Measurements from ENCODE around the gene PAWR. TPM values are rescaled to one million over a fixed set of nuclear protein-coding genes. Genes with fewer than 3 reads are reported as not detected.

PAWR gene
- total RNA-seq, 1 donor from 2014 or later, result 204 TPM

- no peaks in the 10 kb centered on the region for H4K20me1 ChIP-seq (ENCODE audit: insufficient read depth, low read length)
- no peaks in the 10 kb centered on the region for H3K4me1 ChIP-seq (ENCODE audit: insufficient read depth, low read length)
- H3K79me2 ChIP-seq (ENCODE audit: insufficient read depth, low read length), result no peaks in the 10 kb centered on the region
- H3K9ac ChIP-seq (ENCODE audit: low read length), result no peak overlapping the region
- H3K27me3 Mint-ChIP-seq (ENCODE audit: low read depth, unreplicated experiment), result no peaks in the 10 kb centered on the region
- no peak for FAIRE-seq
- no peak overlapping the region for H3K4me3 ChIP-seq (ENCODE audit: insufficient read depth, low read depth, low read length)
- H3K27ac ChIP-seq (ENCODE audit: low read depth, low read length), result no peak overlapping the region
- no peak overlapping the region for H3K4me2 ChIP-seq (ENCODE audit: low read length)
- H3K9me3 ChIP-seq (ENCODE audit: insufficient read depth, low read depth, low read length), result no peaks in the 10 kb centered on the region
- H3K27me3 ChIP-seq (ENCODE audit: insufficient read depth, low read length), result no peaks in the 10 kb centered on the region
- no peaks in the 10 kb centered on the region for H3K36me3 ChIP-seq (ENCODE audit: insufficient read depth, low read length)
- H2AFZ ChIP-seq (ENCODE audit: low read depth, low read length), result no peak overlapping the region
- no peak for TF ChIP-seq CTCF (IDR thresholded peaks at IDR 0.05; ENCODE audit: insufficient read depth, low read depth, low read length)
- TF ChIP-seq EZH2 (IDR thresholded peaks at IDR 0.05; ENCODE audit: insufficient read depth, low read length), result no peak
- no peak for DNase-seq (ENCODE audit: low read depth)
- H3K9me3 Mint-ChIP-seq (ENCODE audit: unreplicated experiment), result peaks cover 2% of the 10 kb centered on the region
- no peaks in the 10 kb centered on the region for H3K4me1 Mint-ChIP-seq (ENCODE audit: low read depth, unreplicated experiment)
- H3K36me3 Mint-ChIP-seq (ENCODE audit: low read depth, unreplicated experiment), result peaks cover 2% of the 10 kb centered on the region
- no peak overlapping the region for H3K4me3 Mint-ChIP-seq (ENCODE audit: unreplicated experiment)
- H3K27ac Mint-ChIP-seq (ENCODE audit: unreplicated experiment), result no peak overlapping the region
Observed at GRCh38 chr12:79706676-79707075, 15.9 kb upstream of the PAWR start.

GRCh38 chr12:79706156-79706555, 15.4 kb upstream of the PAWR start:
- H3K79me2 ChIP-seq (ENCODE audit: insufficient read depth, low read length), result no peaks in the 10 kb centered on the region
- no peaks in the 10 kb centered on the region for H3K36me3 ChIP-seq (ENCODE audit: insufficient read depth, low read length)
- no peaks in the 10 kb centered on the region for H3K27me3 Mint-ChIP-seq (ENCODE audit: low read depth, unreplicated experiment)
- TF ChIP-seq EZH2 (IDR thresholded peaks at IDR 0.05; ENCODE audit: insufficient read depth, low read length) (no peak), CTCF (IDR thresholded peaks at IDR 0.05; ENCODE audit: insufficient read depth, low read depth, low read length) (no peak)
- H3K9me3 ChIP-seq (ENCODE audit: insufficient read depth, low read depth, low read length), result no peaks in the 10 kb centered on the region
- H3K4me3 ChIP-seq (ENCODE audit: insufficient read depth, low read depth, low read length), result no peak overlapping the region
- no peaks in the 10 kb centered on the region for H3K27me3 ChIP-seq (ENCODE audit: insufficient read depth, low read length)
- H3K4me2 ChIP-seq (ENCODE audit: low read length), result no peak overlapping the region
- H3K36me3 Mint-ChIP-seq (ENCODE audit: low read depth, unreplicated experiment), result peaks cover 2% of the 10 kb centered on the region
- H3K27ac ChIP-seq (ENCODE audit: low read depth, low read length), result no peak overlapping the region
- no peak overlapping the region for H3K9ac ChIP-seq (ENCODE audit: low read length)
- no peaks in the 10 kb centered on the region for H3K9me3 Mint-ChIP-seq (ENCODE audit: unreplicated experiment)
- no peaks in the 10 kb centered on the region for H3K4me1 Mint-ChIP-seq (ENCODE audit: low read depth, unreplicated experiment)
- no peak for DNase-seq (ENCODE audit: low read depth)
- H3K27ac Mint-ChIP-seq (ENCODE audit: unreplicated experiment), result no peak overlapping the region
- no peak overlapping the region for H2AFZ ChIP-seq (ENCODE audit: low read depth, low read length)
- H4K20me1 ChIP-seq (ENCODE audit: insufficient read depth, low read length), result no peaks in the 10 kb centered on the region
- H3K4me3 Mint-ChIP-seq (ENCODE audit: unreplicated experiment), result no peak overlapping the region
- H3K4me1 ChIP-seq (ENCODE audit: insufficient read depth, low read length), result no peaks in the 10 kb centered on the region
- FAIRE-seq, result no peak

- no peak overlapping the region for H3K27ac ChIP-seq (ENCODE audit: low read depth, low read length)
- TF ChIP-seq CTCF (IDR thresholded peaks at IDR 0.05; ENCODE audit: insufficient read depth, low read depth, low read length) (no peak), EZH2 (IDR thresholded peaks at IDR 0.05; ENCODE audit: insufficient read depth, low read length) (no peak)
Observed at GRCh38 chr12:79698966-79699365, 8.2 kb upstream of the PAWR start.

More at GRCh38 chr12:79698966-79699365, 8.2 kb upstream of the PAWR start:
- Histone ChIP-seq H3K9me3 (ENCODE audit: insufficient read depth, low read depth, low read length) (no peaks in the 10 kb centered on the region), H3K27me3 (ENCODE audit: insufficient read depth, low read length) (no peaks in the 10 kb centered on the region), H2AFZ (ENCODE audit: low read depth, low read length) (no peak overlapping the region), H3K4me1 (ENCODE audit: insufficient read depth, low read length) (no peaks in the 10 kb centered on the region), H3K79me2 (ENCODE audit: insufficient read depth, low read length) (no peaks in the 10 kb centered on the region), H3K36me3 (ENCODE audit: insufficient read depth, low read length) (no peaks in the 10 kb centered on the region), H3K4me3 (ENCODE audit: insufficient read depth, low read depth, low read length) (no peak overlapping the region), H4K20me1 (ENCODE audit: insufficient read depth, low read length) (no peaks in the 10 kb centered on the region), H3K9ac (ENCODE audit: low read length) (no peak overlapping the region), H3K4me2 (ENCODE audit: low read length) (no peak overlapping the region)
- DNase-seq (ENCODE audit: low read depth) (no peak), FAIRE-seq (no peak)
- Mint-ChIP-seq H3K36me3 (ENCODE audit: low read depth, unreplicated experiment) (peaks cover 5% of the 10 kb centered on the region), H3K4me1 (ENCODE audit: low read depth, unreplicated experiment) (no peaks in the 10 kb centered on the region), H3K27me3 (ENCODE audit: low read depth, unreplicated experiment) (no peaks in the 10 kb centered on the region), H3K4me3 (ENCODE audit: unreplicated experiment) (no peak overlapping the region), H3K27ac (ENCODE audit: unreplicated experiment) (no peak overlapping the region), H3K9me3 (ENCODE audit: unreplicated experiment) (no peaks in the 10 kb centered on the region)
